Left forelimb (tissue), 1 donor: Measurements from ENCODE around the gene TMEM131.
"Not testable (repeated sequence)": the region's sequence is repeated elsewhere in the genome, so short reads cannot be mapped to it uniquely, and the experiment has no call there.

ENCODE experiments used
- DNase-seq: peaks from one replicate; pipeline ENCODE4 v3.0.0-alpha.2; 2018; ENCODE audit warnings: low spot score

Gene TMEM131

GRCh38 chr2:97858442-97858841 is 137.3 kb downstream of the TMEM131 start:
- DNase-seq = no peak

- no peak for DNase-seq
These were observed 138.2 kb downstream of the TMEM131 start for GRCh38 chr2:97857553-97857952.

GRCh38 chr2:97853057-97853456 is 142.7 kb downstream of the TMEM131 start:
- not testable (repeated sequence) for DNase-seq

- no peak for DNase-seq
These were observed 144.6 kb downstream of the TMEM131 start for GRCh38 chr2:97851172-97851571.

GRCh38 chr2:97849881-97850528 is 145.7 kb downstream of the TMEM131 start:
- no peak for DNase-seq

GRCh38 chr2:97848306-97848705 is 147.4 kb downstream of the TMEM131 start:
- DNase-seq = no peak

GRCh38 chr2:97846716-97847115 is 149.0 kb downstream of the TMEM131 start:
- DNase-seq = not testable (repeated sequence)

GRCh38 chr2:97845818-97846217 is 149.9 kb downstream of the TMEM131 start:
- no peak for DNase-seq

- DNase-seq = no peak
These were observed 150.6 kb downstream of the TMEM131 start for GRCh38 chr2:97845133-97845532.

GRCh38 chr2:97844311-97844859 is 151.4 kb downstream of the TMEM131 start:
- DNase-seq = no peak

- DNase-seq = no peak
These were observed 155.6 kb downstream of the TMEM131 start for GRCh38 chr2:97840198-97840597.

- no peak for DNase-seq
These were observed 161.1 kb downstream of the TMEM131 start for GRCh38 chr2:97834610-97835009.

- DNase-seq = no peak
These were observed 164.6 kb downstream of the TMEM131 start for GRCh38 chr2:97831121-97831520.

GRCh38 chr2:97829255-97829654 is 166.5 kb downstream of the TMEM131 start:
- DNase-seq = not testable (repeated sequence)

- not testable (repeated sequence) for DNase-seq
These were observed 168.7 kb downstream of the TMEM131 start for GRCh38 chr2:97827013-97827412.

- not testable (repeated sequence) for DNase-seq
These were observed 169.4 kb downstream of the TMEM131 start for GRCh38 chr2:97826266-97826847.

- not testable (repeated sequence) for DNase-seq
These were observed 171.7 kb downstream of the TMEM131 start for GRCh38 chr2:97824011-97824410.

- not testable (repeated sequence) for DNase-seq
These were observed 173.9 kb downstream of the TMEM131 start for GRCh38 chr2:97821862-97822261.

GRCh38 chr2:97819754-97820153 is 176.0 kb downstream of the TMEM131 start:
- DNase-seq = no peak

- no peak for DNase-seq
These were observed 179.3 kb downstream of the TMEM131 start for GRCh38 chr2:97816411-97816810.

GRCh38 chr2:97812931-97813330 is 182.8 kb downstream of the TMEM131 start:
- DNase-seq = no peak

- DNase-seq = no peak
These were observed 186.9 kb downstream of the TMEM131 start for GRCh38 chr2:97808816-97809215.
